DOHH2 (cell line): ENCODE data around the gene NUP50.
A peak's percentile ranks its signal among the peaks of the same experiment; 100 is the strongest.

Experiments used
- H3F3A ChIP-seq: fragments of 200-600 bp; sonication (generic), shearing (Covaris generic); 2 replicates; pipeline ENCODE4 v1.6.0; 2016; ENCODE audit warnings: antibody characterized with exemption, mild to moderate bottlenecking; ENCODE audit not compliant: control insufficient read depth, insufficient read depth
- H3K27ac ChIP-seq: fragments of 200-600 bp; sonication (generic); 2 replicates; pipeline ENCODE4 v1.5.1; 2014; ENCODE audit warnings: low read depth, mild to moderate bottlenecking, low read length, moderate library complexity
- H3K27me3 ChIP-seq: fragments of 200-600 bp; sonication (generic); 2 replicates; pipeline ENCODE4 v1.6.1; 2014; ENCODE audit warnings: mild to moderate bottlenecking, low read length, mixed read lengths; ENCODE audit not compliant: control insufficient read depth
- H3K36me3 ChIP-seq: fragments of 200-600 bp; sonication (generic); 2 replicates; pipeline ENCODE4 v1.6.1; 2014; ENCODE audit warnings: mild to moderate bottlenecking, low read length, moderate library complexity, mixed read lengths; ENCODE audit not compliant: control insufficient read depth
- H3K4me1 ChIP-seq: fragments of 200-600 bp; sonication (generic); 2 replicates; pipeline ENCODE4 v1.6.1; 2014; ENCODE audit warnings: mild to moderate bottlenecking, low read length, mixed read lengths; ENCODE audit not compliant: control insufficient read depth
- H3K4me2 ChIP-seq: fragments of 200-600 bp; sonication (generic); 2 replicates; pipeline ENCODE4 v1.6.0; 2014; ENCODE audit warnings: mild to moderate bottlenecking, low read length, moderate library complexity
- H3K4me3 ChIP-seq: fragments of 200-600 bp; sonication (generic); 2 replicates; pipeline ENCODE4 v1.5.1; 2014; ENCODE audit warnings: mild to moderate bottlenecking, low read length, mixed read lengths
- H3K79me2 ChIP-seq: fragments of 200-600 bp; sonication (generic); 2 replicates; pipeline ENCODE4 v1.6.1; 2014; ENCODE audit warnings: mild to moderate bottlenecking, low read length, mixed read lengths; ENCODE audit not compliant: control insufficient read depth
- H3K9me2 ChIP-seq: fragments of 200-600 bp; sonication (generic); replicated peaks from 2 replicates; pipeline ENCODE4 v1.6.1; 2014; ENCODE audit warnings: mild to moderate bottlenecking, low read length, mixed read lengths; ENCODE audit not compliant: control insufficient read depth
- H3K9me3 ChIP-seq: fragments of 200-600 bp; sonication (generic); 2 replicates; pipeline ENCODE4 v1.6.1; 2014; ENCODE audit warnings: antibody characterized with exemption, low read length, mixed read lengths; ENCODE audit not compliant: control insufficient read depth, insufficient read depth
- H4K20me1 ChIP-seq: fragments of 200-600 bp; sonication (generic); 2 replicates; pipeline ENCODE4 v1.6.0; 2014; ENCODE audit warnings: low read depth, mild to moderate bottlenecking, antibody characterized with exemption, low read length, moderate library complexity; ENCODE audit not compliant: control insufficient read depth, insufficient read depth
- EZH2phosphoT487 ChIP-seq: fragments of 200-600 bp; sonication (generic); IDR thresholded peaks from 2 replicates; pipeline ENCODE4 v1.6.1; 2017; ENCODE audit warnings: borderline replicate concordance, mild to moderate bottlenecking, antibody characterized with exemption, low read length, moderate library complexity, mixed read lengths
- TF ChIP-seq, protein P1 (sequence below): fragments of 200-600 bp; sonication (generic); IDR thresholded peaks from one replicate; pipeline ENCODE4 v1.5.1; 2014; ENCODE audit warnings: antibody characterized with exemption, mild to moderate bottlenecking, low read depth, low read length; ENCODE audit not compliant: poor library complexity, severe bottlenecking

The NUP50 gene

GRCh38 chr22:45206233-45206632 is 42.5 kb downstream of the NUP50 start:
- peaks cover 39% of the 10 kb centered on the region for H3K36me3 ChIP-seq
- no peaks in the 10 kb centered on the region for H3K27me3 ChIP-seq
- no peak overlapping the region for H3K27ac ChIP-seq
- H3F3A ChIP-seq: no peaks in the 10 kb centered on the region
- H3K4me3 ChIP-seq: no peak overlapping the region
- H4K20me1 ChIP-seq: no peaks in the 10 kb centered on the region
- TF ChIP-seq, protein P1, sequence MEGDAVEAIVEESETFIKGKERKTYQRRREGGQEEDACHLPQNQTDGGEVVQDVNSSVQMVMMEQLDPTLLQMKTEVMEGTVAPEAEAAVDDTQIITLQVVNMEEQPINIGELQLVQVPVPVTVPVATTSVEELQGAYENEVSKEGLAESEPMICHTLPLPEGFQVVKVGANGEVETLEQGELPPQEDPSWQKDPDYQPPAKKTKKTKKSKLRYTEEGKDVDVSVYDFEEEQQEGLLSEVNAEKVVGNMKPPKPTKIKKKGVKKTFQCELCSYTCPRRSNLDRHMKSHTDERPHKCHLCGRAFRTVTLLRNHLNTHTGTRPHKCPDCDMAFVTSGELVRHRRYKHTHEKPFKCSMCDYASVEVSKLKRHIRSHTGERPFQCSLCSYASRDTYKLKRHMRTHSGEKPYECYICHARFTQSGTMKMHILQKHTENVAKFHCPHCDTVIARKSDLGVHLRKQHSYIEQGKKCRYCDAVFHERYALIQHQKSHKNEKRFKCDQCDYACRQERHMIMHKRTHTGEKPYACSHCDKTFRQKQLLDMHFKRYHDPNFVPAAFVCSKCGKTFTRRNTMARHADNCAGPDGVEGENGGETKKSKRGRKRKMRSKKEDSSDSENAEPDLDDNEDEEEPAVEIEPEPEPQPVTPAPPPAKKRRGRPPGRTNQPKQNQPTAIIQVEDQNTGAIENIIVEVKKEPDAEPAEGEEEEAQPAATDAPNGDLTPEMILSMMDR: peak; percentile 11
- TF ChIP-seq EZH2phosphoT487: no peak
- H3K4me1 ChIP-seq: no peaks in the 10 kb centered on the region
- H3K9me3 ChIP-seq: no peaks in the 10 kb centered on the region
- no peak overlapping the region for H3K4me2 ChIP-seq
- H3K9me2 ChIP-seq: no peaks in the 10 kb centered on the region
- H3K79me2 ChIP-seq: peaks cover 6% of the 10 kb centered on the region; the same call in 1 of the 2 replicates

DNA sequence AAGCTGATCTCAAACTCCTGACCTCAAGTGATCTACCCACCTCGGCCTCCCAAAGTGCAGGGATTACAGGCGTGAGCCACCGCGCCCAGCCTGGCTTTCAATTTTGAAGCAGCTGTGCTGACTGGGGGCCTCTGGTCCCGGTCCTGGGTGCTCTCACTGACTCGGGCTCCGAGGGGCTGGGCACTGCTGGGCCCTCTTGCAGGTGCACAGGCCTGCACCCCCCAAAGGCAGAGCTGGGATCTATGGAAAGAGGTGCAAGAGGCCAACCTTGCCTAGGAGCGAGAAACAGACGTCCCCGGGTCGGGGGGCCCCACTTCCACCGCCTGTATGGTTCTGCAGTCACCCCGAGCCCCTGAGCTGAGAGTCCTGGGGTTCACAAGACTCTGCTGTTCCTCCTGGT is 43.8 kb downstream of the NUP50 start:
- no peaks in the 10 kb centered on the region for H4K20me1 ChIP-seq
- no peaks in the 10 kb centered on the region for H3K27me3 ChIP-seq
- H3K79me2 ChIP-seq: peaks cover 6% of the 10 kb centered on the region; the same call in 1 of the 2 replicates
- H3K27ac ChIP-seq: no peak overlapping the region
- no peaks in the 10 kb centered on the region for H3K9me3 ChIP-seq
- H3K4me3 ChIP-seq: no peak overlapping the region
- no peaks in the 10 kb centered on the region for H3K9me2 ChIP-seq
- H3K4me1 ChIP-seq: no peaks in the 10 kb centered on the region
- H3K36me3 ChIP-seq: peaks cover 39% of the 10 kb centered on the region
- no peak overlapping the region for H3K4me2 ChIP-seq
- TF ChIP-seq, protein P1: no peak
- no peak for TF ChIP-seq EZH2phosphoT487
- no peaks in the 10 kb centered on the region for H3F3A ChIP-seq

DNA sequence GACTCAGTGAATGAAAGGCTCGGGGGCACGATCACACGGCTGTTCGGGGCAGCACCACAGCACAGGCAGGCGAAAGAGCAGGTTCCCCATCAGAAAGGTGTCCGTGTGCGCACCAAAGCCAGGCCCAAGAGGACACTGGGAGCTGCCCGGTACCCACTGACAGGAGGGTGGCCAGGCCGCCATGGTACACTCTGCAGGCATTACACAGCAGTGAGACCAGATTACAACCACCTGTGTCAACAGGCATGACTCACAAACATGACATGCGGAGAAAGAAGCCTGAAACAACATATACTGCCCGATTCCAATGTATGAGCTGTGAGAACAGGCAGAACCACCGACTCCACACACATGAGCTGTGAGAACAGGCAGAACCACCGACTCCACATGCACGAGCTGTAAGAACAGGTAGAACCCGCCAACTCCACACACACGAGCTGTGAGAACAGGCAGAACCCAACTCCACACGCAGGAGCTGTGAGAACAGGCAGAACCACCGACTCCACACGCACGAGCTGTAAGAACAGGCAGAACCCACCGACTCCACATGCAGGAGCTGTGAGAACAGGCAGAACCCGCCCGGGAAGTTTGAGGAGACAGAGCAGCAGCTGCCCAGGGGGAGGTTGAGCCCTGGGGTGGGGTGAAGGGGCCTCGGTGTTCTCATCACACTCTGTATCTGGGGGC is 44.4 kb downstream of the NUP50 start:
- no peak overlapping the region for H3K4me2 ChIP-seq
- no peaks in the 10 kb centered on the region for H3K4me1 ChIP-seq
- H3K9me3 ChIP-seq: no peaks in the 10 kb centered on the region
- no peaks in the 10 kb centered on the region for H3K27me3 ChIP-seq
- no peak for TF ChIP-seq EZH2phosphoT487
- TF ChIP-seq, protein P1: no peak
- no peak overlapping the region for H3K4me3 ChIP-seq
- H3K9me2 ChIP-seq: no peaks in the 10 kb centered on the region
- peaks cover 12% of the 10 kb centered on the region for H3K79me2 ChIP-seq
- H4K20me1 ChIP-seq: no peaks in the 10 kb centered on the region
- H3F3A ChIP-seq: no peaks in the 10 kb centered on the region
- H3K36me3 ChIP-seq: peaks cover 39% of the 10 kb centered on the region
- H3K27ac ChIP-seq: no peak overlapping the region
